GM18520 (cell line): ENCODE data around the gene CT45A2.
"Not testable (repeated sequence)": the region's sequence is repeated elsewhere in the genome, so short reads cannot be mapped to it uniquely, and the experiment has no call there.

Source experiments
- ATAC-seq: cut with Tn5 transposase; IDR thresholded peaks from one replicate; pipeline ENCODE4 v1.9.1; 2021; ENCODE audit not compliant: unreplicated experiment

Gene CT45A2

GRCh38 chrX:135819912-135820311, at the start of gene CT45A2:
TSS of gene CT45A2 (minus strand) at chrX:135820012. CDS start at chrX:135816265, 3,747 bp downstream.
- not testable (repeated sequence) for ATAC-seq

- not testable (repeated sequence) for ATAC-seq
Measured at GRCh38 chrX:135854438-135854837, 34.6 kb upstream of the CT45A2 start, which contains the start of gene CT45A8. TSS of gene CT45A8 (minus strand) at chrX:135854538. CDS start at chrX:135850783, 3,755 bp downstream.

- ATAC-seq, result not testable (repeated sequence)
Measured at GRCh38 chrX:135837180-135837579, 17.4 kb upstream of the CT45A2 start, which contains the start of gene CT45A7. TSS of gene CT45A7 (minus strand) at chrX:135837280. CDS start at chrX:135833533, 3,747 bp downstream.

- not testable (repeated sequence) for ATAC-seq
Measured at GRCh38 chrX:135802687-135803086, 17.1 kb downstream of the CT45A2 start, which contains the start of gene CT45A6. TSS of gene CT45A6 (minus strand) at chrX:135802787. CDS start at chrX:135798993, 3,794 bp downstream.

- not testable (repeated sequence) for ATAC-seq
Measured at GRCh38 chrX:135785403-135785802, 34.4 kb downstream of the CT45A2 start, which contains the start of gene CT45A5. TSS of gene CT45A5 (minus strand) at chrX:135785503. CDS start at chrX:135781729, 3,774 bp downstream.

- ATAC-seq, result not testable (repeated sequence)
Measured at GRCh38 chrX:135768091-135768490, 51.7 kb downstream of the CT45A2 start, which contains the start of gene CT45A3. TSS of gene CT45A3 (minus strand) at chrX:135768191. CDS start at chrX:135764444, 3,747 bp downstream.
